SW480 (cell line): Measurements from ENCODE around the gene CSF2RB.

Experiments used
- DNase-seq: peaks from one replicate; pipeline ENCODE4 v3.0.0-alpha.2; 2016; ENCODE audit warnings: low spot score

The CSF2RB gene

GRCh38 chr22:36891646-36892045 is 21.8 kb upstream of the CSF2RB start:
- DNase-seq: no peak

GRCh38 chr22:36892292-36892691 is 21.1 kb upstream of the CSF2RB start:
- no peak for DNase-seq

- DNase-seq: no peak
Observed at GRCh38 chr22:36893262-36893661, 20.2 kb upstream of the CSF2RB start.

- DNase-seq: no peak
Observed at GRCh38 chr22:36894266-36894665, 19.2 kb upstream of the CSF2RB start.

- DNase-seq: no peak
Observed at GRCh38 chr22:36897611-36898010, 15.8 kb upstream of the CSF2RB start.

GRCh38 chr22:36898690-36899089 is 14.7 kb upstream of the CSF2RB start:
- DNase-seq: no peak

GRCh38 chr22:36899498-36899897 is 13.9 kb upstream of the CSF2RB start:
- DNase-seq: no peak

GRCh38 chr22:36900225-36900624 is 13.2 kb upstream of the CSF2RB start:
- DNase-seq: no peak

- DNase-seq: no peak
Observed at GRCh38 chr22:36900880-36901279, 12.5 kb upstream of the CSF2RB start.

GRCh38 chr22:36901411-36902142 is 11.9 kb upstream of the CSF2RB start:
- DNase-seq: no peak

- no peak for DNase-seq
Observed at GRCh38 chr22:36902143-36902926, 11.1 kb upstream of the CSF2RB start.

GRCh38 chr22:36904260-36904880 is 9.1 kb upstream of the CSF2RB start:
- no peak for DNase-seq

- no peak for DNase-seq
Observed at GRCh38 chr22:36907253-36908195, 5.9 kb upstream of the CSF2RB start.

GRCh38 chr22:36910461-36910860 is 3.0 kb upstream of the CSF2RB start:
- no peak for DNase-seq

- no peak for DNase-seq
Observed at GRCh38 chr22:36911887-36912661, 1.4 kb upstream of the CSF2RB start.

GRCh38 chr22:36912694-36913426 is 568 bp upstream of the CSF2RB start:
- no peak for DNase-seq

- no peak for DNase-seq
Observed at GRCh38 chr22:36914390-36914752, 943 bp downstream of the CSF2RB start.

GRCh38 chr22:36916034-36916433 is 2.6 kb downstream of the CSF2RB start:
- DNase-seq: no peak

- DNase-seq: no peak
Observed at GRCh38 chr22:36918586-36919284, 5.3 kb downstream of the CSF2RB start.
